ENCODE results near the gene SMAD9.

Gene SMAD9

GRCh38 chr13:36950920-36951319, 30.9 kb upstream of the SMAD9 start:
- CTCF ChIA-PET = no interaction called here
- TF ChIP-seq BHLHE40 (IDR thresholded peaks at IDR 0.05; ENCODE audit: borderline replicate concordance) = no peak
- TF ChIP-seq FOXK2 (IDR thresholded peaks at IDR 0.05) = no peak
- TF ChIP-seq NFRKB (IDR thresholded peaks at IDR 0.05) = no peak
- TF ChIP-seq TARDBP (IDR thresholded peaks at IDR 0.05) = no peak
- TF ChIP-seq PKNOX1 (IDR thresholded peaks at IDR 0.05) = no peak
- no peak for TF ChIP-seq L3MBTL2 (conservative IDR thresholded peaks at IDR 0.05)
- TF ChIP-seq FOXA1 (IDR thresholded peaks at IDR 0.05) = no peak
- TF ChIP-seq HDGF (IDR thresholded peaks at IDR 0.05; ENCODE audit: borderline replicate concordance) = no peak
- no peak for TF ChIP-seq CTBP1 (IDR thresholded peaks at IDR 0.05; ENCODE audit: borderline replicate concordance)

GRCh38 chr13:36950330-36950729, 30.3 kb upstream of the SMAD9 start:
- TF ChIP-seq CTBP1 (IDR thresholded peaks at IDR 0.05; ENCODE audit: borderline replicate concordance) (no peak), TARDBP (IDR thresholded peaks at IDR 0.05) (no peak), FOXK2 (IDR thresholded peaks at IDR 0.05) (no peak), L3MBTL2 (conservative IDR thresholded peaks at IDR 0.05) (no peak)
- ChIA-PET CTCF (no interaction called here), POLR2A (no interaction called here)
- DNase-seq (ENCODE audit: extremely low spot score) = no peak

More at GRCh38 chr13:36950920-36951319, 30.9 kb upstream of the SMAD9 start:
- POLR2A ChIA-PET = no interaction called here
- no peak for DNase-seq (ENCODE audit: extremely low spot score)

DNA sequence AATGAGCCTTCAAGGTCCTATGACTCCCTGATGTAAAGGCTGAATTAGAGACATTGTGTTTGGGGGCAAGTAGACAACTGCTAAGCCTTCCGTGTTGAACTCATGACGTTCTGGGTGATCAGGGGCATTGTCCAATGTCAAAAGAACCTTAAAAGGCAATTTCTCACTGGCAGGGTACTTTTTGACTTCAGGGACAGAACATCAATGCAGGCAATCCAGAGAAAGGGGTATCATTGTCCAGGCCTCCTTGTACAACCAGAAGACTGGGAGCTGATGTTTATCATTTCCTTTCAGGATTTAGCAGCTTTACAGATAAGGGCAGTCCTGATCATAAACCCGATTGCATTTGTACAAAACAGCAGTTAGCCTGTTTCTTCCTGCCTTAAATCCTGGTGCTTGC, 25.0 kb upstream of the SMAD9 start:
- no peak for DNase-seq (ENCODE audit: extremely low spot score)
- POLR2A ChIA-PET = no interaction called here
- CTCF ChIA-PET = no interaction called here
- no peak for TF ChIP-seq ELF4 (IDR thresholded peaks at IDR 0.05)
- TF ChIP-seq TARDBP (IDR thresholded peaks at IDR 0.05) = no peak
- TF ChIP-seq ZNF384 (IDR thresholded peaks at IDR 0.05) = no peak
- TF ChIP-seq CTBP1 (IDR thresholded peaks at IDR 0.05; ENCODE audit: borderline replicate concordance) = no peak
- no peak for TF ChIP-seq SP1 (IDR thresholded peaks at IDR 0.05)
- TF ChIP-seq FOXK2 (IDR thresholded peaks at IDR 0.05) = no peak
- TF ChIP-seq LEF1 (IDR thresholded peaks at IDR 0.05; ENCODE audit: borderline replicate concordance) = no peak
- no peak for TF ChIP-seq FOXM1 (IDR thresholded peaks at IDR 0.05; ENCODE audit: borderline replicate concordance)
- no peak for TF ChIP-seq FOXA1 (IDR thresholded peaks at IDR 0.05)
- TF ChIP-seq ARNT (IDR thresholded peaks at IDR 0.05) = no peak

- TF ChIP-seq ZNF384 (IDR thresholded peaks at IDR 0.05) (no peak), LEF1 (IDR thresholded peaks at IDR 0.05; ENCODE audit: borderline replicate concordance) (no peak), FOXM1 (IDR thresholded peaks at IDR 0.05; ENCODE audit: borderline replicate concordance) (no peak), SP1 (IDR thresholded peaks at IDR 0.05) (no peak), HDGF (IDR thresholded peaks at IDR 0.05; ENCODE audit: borderline replicate concordance) (no peak), FOXA1 (IDR thresholded peaks at IDR 0.05) (no peak), BHLHE40 (IDR thresholded peaks at IDR 0.05; ENCODE audit: borderline replicate concordance) (no peak), ARNT (IDR thresholded peaks at IDR 0.05) (no peak), CTBP1 (IDR thresholded peaks at IDR 0.05; ENCODE audit: borderline replicate concordance) (no peak), FOXK2 (IDR thresholded peaks at IDR 0.05) (no peak), NFRKB (IDR thresholded peaks at IDR 0.05) (no peak), SUZ12 (IDR thresholded peaks at IDR 0.05) (no peak)
- POLR2A ChIA-PET = no interaction called here
- CTCF ChIA-PET = no interaction called here
- no peak for DNase-seq (ENCODE audit: extremely low spot score)
Measured at GRCh38 chr13:36925603-36926002, 5.6 kb upstream of the SMAD9 start.

GRCh38 chr13:36924001-36924400, 4.0 kb upstream of the SMAD9 start:
- CTCF ChIA-PET = interaction anchor here (0.7 kb wide), 1 partner anchor 107 kb away, joined by 3 read pairs; no protein-coding TSS in a partner anchor
- POLR2A ChIA-PET = no interaction called here
- no peak for TF ChIP-seq NFRKB (IDR thresholded peaks at IDR 0.05)
- TF ChIP-seq BHLHE40 (IDR thresholded peaks at IDR 0.05; ENCODE audit: borderline replicate concordance) = no peak
- no peak for TF ChIP-seq ARNT (IDR thresholded peaks at IDR 0.05)
- TF ChIP-seq L3MBTL2 (conservative IDR thresholded peaks at IDR 0.05) = no peak
- no peak for TF ChIP-seq HDGF (IDR thresholded peaks at IDR 0.05; ENCODE audit: borderline replicate concordance)
- TF ChIP-seq TARDBP (IDR thresholded peaks at IDR 0.05) = no peak
- no peak for TF ChIP-seq ZNF384 (IDR thresholded peaks at IDR 0.05)
- no peak for TF ChIP-seq CTBP1 (IDR thresholded peaks at IDR 0.05; ENCODE audit: borderline replicate concordance)
- no peak for TF ChIP-seq LEF1 (IDR thresholded peaks at IDR 0.05; ENCODE audit: borderline replicate concordance)
- TF ChIP-seq FOXK2 (IDR thresholded peaks at IDR 0.05) = no peak
- no peak for TF ChIP-seq FOXA1 (IDR thresholded peaks at IDR 0.05)
- no peak for TF ChIP-seq SUZ12 (IDR thresholded peaks at IDR 0.05)
- no peak for TF ChIP-seq SP1 (IDR thresholded peaks at IDR 0.05)
- no peak for TF ChIP-seq PKNOX1 (IDR thresholded peaks at IDR 0.05)
- TF ChIP-seq FOXM1 (IDR thresholded peaks at IDR 0.05; ENCODE audit: borderline replicate concordance) = no peak
- no peak for TF ChIP-seq ELF4 (IDR thresholded peaks at IDR 0.05)
- no peak for DNase-seq (ENCODE audit: extremely low spot score)

GRCh38 chr13:36921631-36922301, 1.7 kb upstream of the SMAD9 start:
- DNase-seq (ENCODE audit: extremely low spot score) = no peak
- TF ChIP-seq ZNF384 (IDR thresholded peaks at IDR 0.05) (no peak), SUZ12 (IDR thresholded peaks at IDR 0.05) (no peak), FOXM1 (IDR thresholded peaks at IDR 0.05; ENCODE audit: borderline replicate concordance) (no peak), LEF1 (IDR thresholded peaks at IDR 0.05; ENCODE audit: borderline replicate concordance) (no peak), ELF4 (IDR thresholded peaks at IDR 0.05) (no peak), CTBP1 (IDR thresholded peaks at IDR 0.05; ENCODE audit: borderline replicate concordance) (no peak), ARNT (IDR thresholded peaks at IDR 0.05) (no peak), PKNOX1 (IDR thresholded peaks at IDR 0.05) (no peak), BHLHE40 (IDR thresholded peaks at IDR 0.05; ENCODE audit: borderline replicate concordance) (no peak), SP1 (IDR thresholded peaks at IDR 0.05) (no peak), FOXA1 (IDR thresholded peaks at IDR 0.05) (no peak)
- ChIA-PET CTCF (no interaction called here), POLR2A (no interaction called here)

Data from HEK293T (cell line).